Cortex of kidney (tissue), 1 donor: ENCODE measurements around the gene LGI4.

Source experiments
- DNase-seq: peaks from one replicate; lab custom pipeline; 2025; lab: John Stamatoyannopoulos, UW

The LGI4 gene

DNA sequence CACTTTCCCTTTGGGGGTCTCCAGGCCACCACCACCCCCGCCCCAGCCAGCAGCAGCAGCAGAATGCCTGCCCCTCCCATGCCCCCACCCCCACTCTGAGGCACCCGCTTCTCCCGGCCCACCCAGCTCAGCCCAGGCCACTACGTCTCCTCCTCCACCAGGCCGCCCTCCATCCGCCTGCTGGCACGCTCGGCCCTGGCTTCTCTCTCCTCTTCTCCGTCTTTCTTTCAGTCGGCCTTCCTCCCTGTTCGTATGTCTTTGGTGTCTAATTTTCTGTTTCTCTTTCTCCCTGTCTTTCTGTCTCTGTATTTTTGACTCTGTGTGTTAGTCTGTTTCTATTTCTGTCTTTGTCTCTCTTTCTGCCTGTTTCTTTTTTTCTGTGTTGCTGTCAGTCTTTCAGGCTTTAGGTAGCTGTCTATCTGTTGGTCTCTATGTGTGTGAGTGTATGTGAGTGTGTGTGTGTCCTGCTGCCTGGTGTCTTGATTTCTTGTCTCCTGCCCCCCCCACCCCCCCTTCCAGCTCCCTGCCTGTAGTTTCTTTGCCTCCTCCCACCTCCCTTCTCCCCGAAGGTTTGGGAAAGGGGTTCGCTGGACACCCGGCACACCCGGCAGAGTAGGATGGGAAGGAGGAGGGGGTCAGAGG lies at the start of gene LGI4:
Gene LGI4 (minus strand): TSS at position 459 of the 642 bp plus-strand sequence. CDS start 379 bp downstream, at position 80.
- DNase-seq, result no peak

DNA sequence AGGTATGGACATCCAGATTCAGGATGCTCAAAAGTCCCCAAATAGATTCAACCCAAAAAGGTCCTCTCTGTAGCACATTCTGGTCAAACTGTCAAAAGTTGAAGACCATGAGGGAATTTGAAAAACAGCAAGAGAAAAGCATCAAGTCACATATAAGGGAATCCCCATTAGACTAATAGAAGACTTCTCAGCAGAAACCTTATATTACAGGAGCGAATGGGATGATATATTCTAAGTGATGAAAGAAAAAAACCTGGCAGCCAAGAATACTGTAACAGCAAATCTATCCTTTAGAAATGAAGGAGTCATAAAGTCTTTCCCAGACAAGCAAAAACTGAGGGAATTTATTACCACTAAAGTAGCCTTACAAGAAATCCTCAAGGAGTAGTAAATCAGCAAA lies 49.4 kb upstream of the LGI4 start:
- DNase-seq, result no peak

DNA sequence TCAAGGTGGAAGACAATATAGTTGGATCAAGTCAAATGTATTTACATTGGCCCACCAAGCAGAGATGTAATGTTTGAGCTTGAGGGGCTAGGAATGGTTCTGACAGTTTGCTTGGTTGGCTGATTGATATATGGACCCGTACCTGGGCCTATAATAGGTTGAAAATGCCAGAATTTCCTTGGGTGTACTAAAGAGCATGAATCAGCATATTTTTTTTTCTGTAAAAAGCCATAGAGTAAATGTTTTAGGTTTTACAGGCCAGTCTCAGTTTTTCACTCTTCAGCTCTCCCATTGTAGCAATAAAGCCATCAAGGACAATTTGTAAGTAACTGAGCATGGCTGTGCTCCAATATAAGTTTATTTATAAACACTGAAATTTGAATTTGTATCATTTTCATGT lies 46.5 kb upstream of the LGI4 start:
- DNase-seq, result no peak

DNA sequence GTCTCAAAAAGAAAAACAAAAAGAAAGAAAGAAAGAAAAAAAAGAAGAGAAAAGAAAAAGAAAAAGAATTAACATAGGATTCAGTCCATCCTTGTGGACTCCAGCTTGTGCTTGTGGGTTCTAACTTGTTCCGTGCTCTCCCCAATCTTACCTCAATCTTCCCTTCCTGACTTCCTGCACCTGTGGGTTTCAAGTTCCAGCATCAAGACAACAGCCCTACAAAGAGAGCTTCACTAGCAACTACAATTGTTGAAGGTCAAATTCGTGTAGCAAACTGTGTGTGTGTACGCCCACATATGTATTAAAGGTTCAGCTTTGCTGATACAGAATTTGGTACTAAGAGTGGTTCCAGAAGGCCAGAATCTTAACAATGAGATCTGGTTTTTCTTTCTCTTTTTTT lies 45.0 kb upstream of the LGI4 start:
- no peak for DNase-seq

DNA sequence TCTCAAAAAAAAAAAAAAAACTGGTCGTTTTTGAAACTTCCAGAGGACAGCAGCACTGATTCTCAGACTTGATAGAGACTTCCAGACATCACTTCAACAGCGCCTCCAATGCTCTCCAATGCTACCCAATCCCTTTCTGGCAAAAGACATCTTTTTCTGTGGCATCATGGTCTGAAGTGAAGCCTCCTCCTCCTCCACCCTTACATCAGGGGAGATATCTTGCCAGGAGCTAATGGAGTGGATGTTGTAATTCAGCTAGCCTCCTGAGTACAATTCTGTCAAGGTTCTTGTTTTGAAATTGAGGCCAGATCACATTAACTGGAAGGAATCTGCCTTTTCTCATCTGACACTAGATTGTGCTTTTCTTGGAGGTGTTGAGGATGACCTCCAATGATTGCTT lies 43.8 kb upstream of the LGI4 start:
- DNase-seq, result no peak

DNA sequence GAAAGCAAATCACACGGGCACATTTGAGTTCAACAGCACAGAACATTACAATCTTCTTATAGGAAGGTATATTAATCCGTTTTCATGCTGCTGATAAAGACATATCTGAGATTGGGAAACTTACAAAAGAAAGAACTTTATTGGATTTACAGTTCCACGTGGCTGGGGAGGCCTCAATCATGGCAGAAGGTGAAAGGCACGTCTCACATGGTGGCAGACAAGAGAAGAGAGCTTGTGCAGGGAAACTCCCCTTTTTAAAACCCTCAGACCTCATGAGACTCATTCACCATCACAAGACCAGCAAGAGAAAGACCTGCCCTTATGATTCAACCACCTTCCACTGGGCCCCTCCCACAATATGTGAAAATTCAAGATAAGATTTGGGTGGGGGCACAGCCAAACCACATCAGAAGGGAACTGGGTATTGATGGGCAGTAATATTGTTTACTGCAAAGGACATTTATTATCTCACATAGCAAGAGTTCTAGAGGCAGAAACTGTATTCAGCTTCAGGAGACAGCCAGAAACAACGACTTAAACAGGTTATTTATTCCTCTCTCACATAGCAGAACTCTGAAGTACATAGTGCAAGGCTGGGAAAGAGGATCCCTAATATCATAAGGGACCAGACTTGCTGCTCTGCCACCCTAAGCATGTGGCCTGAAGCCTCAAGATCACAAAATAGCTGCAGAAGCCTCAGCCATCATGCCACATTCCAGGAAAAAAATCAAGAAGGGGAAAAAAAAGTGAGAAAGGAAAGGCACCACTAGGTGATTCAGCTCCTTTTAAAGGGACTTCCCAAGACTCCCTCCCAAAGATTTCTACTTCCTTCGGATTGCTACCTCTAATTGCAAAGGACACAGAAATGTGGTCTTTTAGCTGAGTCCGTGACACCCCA lies 42.8 kb upstream of the LGI4 start:
- no peak for DNase-seq

DNA sequence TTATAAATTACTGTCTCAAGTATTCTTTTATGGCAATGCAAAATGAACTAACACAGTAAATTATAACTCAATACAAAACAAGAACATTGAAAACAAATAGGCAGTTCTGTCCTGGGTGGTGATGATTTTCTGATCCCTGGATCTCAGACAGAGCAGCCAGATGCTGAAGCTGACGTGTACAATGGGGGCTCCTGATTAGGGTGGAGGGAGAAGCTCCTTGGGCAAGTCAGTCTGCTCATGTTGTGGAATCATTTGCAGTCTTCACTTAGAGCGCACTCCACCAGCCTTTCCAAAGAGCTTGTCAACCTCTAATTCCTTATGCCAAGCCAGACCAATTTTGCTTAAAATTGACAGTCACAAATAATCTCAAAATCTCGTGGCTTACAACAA lies 41.3 kb upstream of the LGI4 start:
- DNase-seq, result no peak

DNA sequence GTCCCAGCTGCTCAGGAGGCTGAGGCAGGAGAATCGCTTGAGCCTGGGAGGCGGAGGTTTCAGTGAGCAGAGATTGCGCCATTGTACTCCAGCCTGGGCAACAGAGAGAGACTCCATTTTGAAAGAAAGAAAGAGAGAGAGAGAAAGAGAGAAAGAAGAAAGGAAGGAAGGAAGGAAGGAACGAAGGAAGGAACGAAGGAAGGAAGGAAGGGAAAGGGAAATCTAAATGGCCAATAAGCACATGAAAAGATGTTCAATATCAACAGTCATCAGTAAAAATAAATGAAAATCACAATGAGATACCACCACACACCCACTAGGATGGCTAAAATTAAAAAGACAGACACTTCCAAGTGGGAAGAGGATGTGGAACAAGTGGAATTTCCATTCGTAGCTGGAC lies 39.4 kb upstream of the LGI4 start:
- DNase-seq, result no peak

DNA sequence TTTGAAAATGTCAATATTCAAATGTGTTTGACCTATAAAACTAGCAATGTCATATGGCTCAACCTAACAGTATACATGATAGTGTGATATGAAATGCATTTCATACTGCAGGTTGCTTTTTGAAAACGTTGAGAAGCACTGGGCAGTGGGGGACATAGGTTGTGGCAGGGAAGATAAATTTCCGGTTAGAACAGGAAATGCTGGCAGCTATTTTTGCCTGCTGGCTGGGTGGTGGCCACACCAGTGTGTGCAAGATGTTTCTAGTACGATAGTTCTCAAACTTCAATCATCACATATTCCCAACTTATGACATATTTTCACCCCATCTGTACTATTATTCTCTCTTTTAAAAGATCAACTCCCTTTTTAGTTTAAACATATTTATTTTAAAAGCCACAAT lies 36.9 kb upstream of the LGI4 start:
- DNase-seq, result no peak

DNA sequence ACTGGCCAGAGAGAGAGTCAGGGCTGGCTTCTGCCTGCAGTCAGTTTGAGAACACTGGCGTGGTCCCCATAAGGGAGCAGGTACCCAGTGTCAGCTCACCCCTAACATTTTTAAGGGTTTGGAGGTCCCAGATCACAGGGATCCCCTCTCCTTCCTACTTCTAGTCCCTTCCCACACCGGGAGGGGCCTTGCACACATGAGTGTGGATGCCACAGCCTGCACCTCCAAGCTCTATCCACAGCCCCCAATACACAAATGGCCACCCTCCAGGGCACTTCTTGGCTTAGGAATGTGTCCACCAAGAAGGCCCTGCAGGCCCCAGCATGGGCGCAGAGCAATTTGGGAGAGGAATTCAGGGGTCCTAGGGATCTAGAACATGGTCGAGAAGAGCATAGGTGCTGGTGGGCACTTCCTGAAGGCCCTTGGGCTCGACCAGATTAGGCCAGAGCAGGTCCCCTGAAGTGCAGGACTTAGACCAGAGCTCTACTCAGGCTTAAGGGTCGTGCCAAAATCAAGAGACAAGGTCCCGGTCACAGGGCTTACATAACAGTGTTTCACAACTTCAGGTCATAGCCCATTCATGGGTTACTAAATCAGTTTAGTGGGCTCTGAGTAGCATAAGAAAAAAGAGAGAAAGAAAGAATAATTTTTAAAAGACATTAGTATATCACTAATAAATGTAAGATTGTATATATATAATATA lies 35.7 kb upstream of the LGI4 start:
- no peak for DNase-seq

DNA sequence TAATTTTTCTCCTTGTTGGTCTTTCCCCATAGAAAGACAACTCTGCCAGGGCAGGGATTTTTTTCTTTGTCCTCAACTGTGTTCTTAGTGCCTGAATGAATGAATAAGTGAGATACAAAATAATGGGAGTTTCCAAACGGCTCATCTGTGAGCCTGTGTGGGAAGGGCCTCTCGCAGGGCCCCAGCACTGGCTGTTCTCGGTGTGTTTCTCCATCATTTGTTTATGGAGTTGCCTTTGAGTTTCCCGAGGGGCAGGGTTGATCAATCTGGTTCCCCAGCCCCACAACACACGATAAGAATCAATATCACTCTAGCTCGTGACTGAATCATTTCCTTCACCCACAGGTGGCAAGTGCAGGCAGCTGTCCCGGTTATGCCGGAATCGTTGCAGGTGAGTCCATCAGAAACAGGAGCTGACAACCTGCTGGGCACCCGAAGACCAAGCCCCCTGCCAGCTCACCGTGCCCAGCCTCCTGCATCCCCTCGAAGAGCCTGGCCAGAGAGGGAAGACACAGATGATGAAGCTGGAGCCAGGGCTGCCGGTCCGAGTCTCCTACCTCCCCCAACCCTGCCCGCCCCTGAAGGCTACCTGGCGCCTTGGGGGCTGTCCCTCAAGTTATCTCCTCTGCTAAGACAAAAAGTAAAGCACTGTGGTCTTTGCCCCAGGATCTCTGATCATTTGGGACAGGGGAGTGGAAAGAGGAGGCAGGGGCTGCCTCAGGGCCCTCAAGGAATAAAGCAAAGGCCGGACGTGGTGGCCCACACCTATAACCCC lies 34.5 kb upstream of the LGI4 start:
- no peak for DNase-seq

DNA sequence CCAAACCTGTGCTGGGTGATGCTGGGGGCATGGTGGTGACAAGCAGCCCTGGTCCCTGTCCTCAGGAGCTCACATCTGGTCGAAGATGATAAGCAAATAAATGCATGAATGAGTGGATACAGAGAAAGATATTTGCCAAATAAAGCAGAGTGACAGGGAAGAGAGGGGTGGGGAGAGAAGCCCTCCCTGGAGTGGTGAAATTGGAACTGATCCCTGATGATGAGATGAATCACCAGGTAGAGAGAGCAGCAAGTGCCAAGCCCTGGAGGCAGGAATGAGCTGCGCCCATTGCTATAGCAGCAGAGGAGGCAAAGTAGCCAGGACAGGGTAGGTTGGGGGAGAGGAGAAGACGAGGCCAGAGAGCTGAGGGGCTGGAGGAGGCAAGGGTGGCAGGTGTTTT lies 33.3 kb upstream of the LGI4 start:
- no peak for DNase-seq

DNA sequence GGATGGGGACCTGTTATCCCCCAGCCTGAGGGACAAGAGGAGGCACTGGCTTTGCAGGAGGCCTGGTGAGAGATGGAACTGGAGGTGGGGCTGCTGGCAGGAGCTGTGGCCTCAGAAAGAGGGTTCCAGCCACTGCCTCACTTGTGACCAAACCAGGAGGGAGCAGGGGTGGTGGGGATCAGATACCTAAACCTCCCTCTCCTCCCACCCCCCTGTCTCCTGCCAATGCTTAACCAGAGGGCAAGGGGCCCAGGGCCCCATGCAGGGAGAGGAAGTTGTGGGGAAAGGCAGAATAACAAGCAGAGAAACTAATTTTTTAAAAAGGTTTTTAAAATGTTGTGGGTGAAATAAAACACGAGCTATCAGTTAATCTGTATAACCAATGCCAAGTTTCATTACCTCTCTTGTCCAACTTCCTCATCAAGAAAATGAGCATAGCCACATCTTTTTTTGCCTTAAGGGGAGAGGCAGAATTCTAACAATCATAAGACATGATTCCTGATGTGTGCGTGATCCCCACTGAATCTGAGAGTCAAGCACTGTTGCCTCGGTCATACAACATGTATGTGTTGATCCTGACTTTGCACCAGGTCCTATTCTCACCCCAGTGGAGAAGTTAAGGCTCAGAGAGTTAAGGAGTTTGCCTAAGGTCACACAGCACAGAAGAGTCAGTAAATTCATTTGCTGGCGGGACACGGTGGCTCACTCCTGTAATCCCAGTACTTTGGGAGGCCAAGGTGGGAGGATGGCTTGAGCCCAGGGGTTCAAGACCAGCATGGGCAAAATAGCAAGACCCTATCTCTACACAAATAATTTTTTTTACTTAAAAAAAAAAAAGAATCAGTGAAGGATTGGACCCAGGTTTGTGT lies 32.6 kb upstream of the LGI4 start:
- no peak for DNase-seq

DNA sequence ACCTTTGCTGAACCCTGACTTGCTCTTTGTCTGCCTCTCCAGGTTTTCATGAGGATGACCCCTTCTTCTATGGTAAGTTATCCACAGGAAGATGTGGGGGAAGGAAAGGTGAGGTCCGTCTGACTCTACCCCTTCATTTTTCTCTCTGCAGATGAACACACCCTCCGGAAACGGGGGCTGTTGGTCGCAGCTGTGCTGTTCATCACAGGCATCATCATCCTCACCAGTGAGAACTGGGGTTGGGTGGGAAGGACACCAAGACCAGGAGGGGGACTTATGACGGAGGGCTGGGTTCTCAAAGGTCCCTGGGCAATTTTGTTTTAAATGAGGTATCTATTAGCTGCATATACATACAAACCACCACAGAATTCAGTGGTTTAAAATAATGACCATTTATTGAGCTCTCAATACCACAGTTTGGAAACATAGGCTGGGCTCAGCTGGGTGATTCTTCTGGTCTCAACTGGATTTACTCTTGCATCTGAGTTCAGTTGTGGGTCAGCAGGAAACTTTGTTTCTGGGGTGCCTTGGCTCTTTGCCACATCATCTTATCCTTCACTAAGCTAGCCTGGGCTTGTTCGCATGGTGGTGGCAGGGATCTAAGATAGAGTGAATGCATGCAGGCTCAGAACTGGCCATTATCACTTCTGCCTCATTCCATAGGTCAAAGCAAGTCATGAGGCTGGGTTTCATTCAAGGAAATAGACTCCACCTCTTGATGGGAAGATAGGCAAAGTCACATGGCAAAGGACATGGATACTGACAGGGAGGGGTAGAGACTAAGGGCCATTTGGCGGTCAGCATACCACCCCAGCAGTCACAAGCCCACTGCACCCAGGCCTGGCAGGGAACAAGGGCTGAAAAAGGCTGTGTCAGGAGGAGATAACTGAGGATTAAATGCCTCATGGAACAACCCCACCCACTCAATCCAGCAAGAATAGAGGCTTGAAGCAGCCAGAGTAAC lies 31.5 kb upstream of the LGI4 start:
- no peak for DNase-seq

DNA sequence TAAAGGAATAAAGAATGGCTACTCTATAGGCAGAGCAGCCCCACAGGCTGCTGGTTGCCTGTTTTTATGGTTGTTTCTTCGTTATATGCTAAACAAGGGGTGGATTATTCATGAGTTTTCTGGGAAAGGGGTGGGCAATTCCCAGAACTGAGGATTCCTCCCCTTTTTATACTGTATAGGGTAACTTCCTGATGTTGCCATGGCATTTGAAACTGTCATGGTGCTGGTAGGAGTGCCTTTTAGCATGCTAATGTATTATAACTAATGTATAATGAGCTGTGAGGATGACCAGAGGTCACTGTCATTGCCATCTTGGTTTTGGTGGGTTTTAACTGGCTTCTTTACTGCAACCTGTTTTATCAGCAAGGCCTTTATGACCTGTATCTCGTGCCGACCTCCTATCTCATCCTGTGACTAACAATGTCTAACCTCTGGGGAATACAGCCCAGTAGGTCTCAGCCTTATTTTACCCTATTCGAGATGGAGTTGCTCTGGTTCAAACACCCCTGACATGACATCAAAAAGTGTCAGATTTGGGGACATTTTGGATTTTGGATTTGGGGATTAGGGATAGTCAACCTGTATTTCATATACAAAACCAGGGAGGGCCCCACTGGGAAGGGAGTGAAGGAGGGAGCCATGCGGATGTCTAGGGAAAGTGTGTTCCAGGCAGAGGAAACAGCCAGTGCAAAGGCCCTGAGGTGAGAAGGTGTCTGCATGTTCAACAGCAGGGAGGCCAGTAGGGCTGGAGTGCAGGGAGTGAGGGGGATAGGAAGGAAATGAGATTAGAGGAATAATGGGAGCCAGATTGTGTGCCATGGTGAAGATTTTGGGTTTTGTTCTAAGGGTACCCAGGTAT lies 30.6 kb upstream of the LGI4 start:
- DNase-seq, result no peak

DNA sequence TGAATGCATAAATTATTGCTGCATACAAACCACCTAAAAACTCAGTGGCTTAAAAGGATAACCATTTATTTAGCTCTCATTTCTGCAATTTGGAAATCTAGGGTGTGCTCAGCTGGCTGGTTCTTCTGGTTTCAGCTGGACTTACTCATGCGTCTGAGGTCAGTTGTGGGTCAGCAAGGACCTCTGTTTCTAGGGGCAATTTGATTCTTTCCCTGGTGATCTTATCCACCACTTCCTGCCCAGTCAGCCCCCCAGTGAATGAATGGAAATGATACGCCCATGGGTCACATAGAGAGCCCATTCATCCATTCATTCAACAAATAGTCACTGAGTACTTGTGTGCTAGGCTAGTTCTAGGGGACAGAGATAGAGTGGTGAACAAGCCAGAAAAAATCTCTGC lies 29.6 kb upstream of the LGI4 start:
- DNase-seq, result no peak

DNA sequence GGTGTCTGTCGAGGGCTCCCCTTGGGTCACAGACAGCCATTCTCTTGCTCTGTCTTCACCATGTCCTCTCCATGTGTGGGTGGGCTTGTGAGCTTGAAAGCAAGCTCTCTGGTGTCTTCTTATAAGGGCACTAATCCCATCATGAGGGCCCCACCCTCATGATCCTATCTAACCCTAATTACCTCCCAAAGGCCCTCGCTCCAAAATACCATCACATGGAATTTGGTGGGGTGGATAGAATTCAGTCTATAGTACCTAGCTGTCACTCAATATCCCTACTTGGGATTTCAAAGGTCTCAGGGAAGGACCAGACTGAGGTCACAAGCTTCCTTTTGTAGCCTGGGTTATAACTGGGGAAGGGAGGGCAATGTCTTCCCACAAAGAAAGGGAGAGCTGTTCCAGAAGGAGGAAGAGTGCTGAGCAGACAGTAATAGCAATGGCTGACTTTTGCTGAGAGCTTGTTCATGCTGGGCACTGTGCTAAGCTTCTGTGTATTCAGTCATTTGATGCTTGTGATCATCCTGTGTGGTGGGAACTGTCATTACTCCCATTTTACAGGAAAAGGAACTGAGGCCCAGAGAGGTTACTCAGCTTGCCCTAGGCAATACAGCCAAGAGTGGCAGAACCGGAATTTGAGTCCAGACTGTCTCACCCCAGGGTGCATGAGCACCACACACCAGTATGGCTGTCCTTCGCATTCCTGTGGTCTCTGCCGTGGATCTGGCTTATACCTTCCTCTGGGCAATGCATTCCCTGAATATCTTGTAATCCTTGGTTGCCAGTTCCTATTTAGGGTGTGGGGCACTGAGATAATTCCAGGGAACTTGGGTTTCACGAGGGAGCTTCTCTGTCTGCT lies 27.8 kb upstream of the LGI4 start:
- DNase-seq, result no peak

DNA sequence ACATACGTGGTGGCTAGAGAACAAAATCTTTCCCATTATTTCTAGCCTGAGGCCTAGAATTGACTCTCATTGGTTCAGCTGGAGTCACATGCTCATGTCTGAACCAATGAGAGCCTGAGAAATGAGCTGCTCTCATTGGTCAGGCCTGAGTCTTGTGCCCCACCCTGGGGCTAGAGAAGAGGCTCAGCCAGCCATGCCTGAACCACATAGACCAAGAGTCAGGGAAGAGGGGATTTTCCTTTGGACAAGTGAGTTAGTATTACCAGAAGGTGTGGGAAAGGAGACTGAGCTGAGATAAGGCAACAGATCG lies 26.5 kb upstream of the LGI4 start:
- DNase-seq, result no peak
